B cell (primary cell): ENCODE results near the gene HDHD2.

Experiments used
- EZH2 ChIP-seq: IDR thresholded peaks from 2 replicates; pipeline ENCODE4 v1.6.1; 2012; ENCODE audit warnings: borderline replicate concordance, low read depth, mild to moderate bottlenecking, moderate library complexity, low read length; ENCODE audit not compliant: insufficient read depth, poor library complexity, severe bottlenecking
- TF ChIP-seq, protein P1 (sequence below): fragments of 200-600 bp; IDR thresholded peaks from one replicate; pipeline ENCODE4 v1.8.0; 2022; ENCODE audit warnings: antibody characterized with exemption, mild to moderate bottlenecking

DNA sequence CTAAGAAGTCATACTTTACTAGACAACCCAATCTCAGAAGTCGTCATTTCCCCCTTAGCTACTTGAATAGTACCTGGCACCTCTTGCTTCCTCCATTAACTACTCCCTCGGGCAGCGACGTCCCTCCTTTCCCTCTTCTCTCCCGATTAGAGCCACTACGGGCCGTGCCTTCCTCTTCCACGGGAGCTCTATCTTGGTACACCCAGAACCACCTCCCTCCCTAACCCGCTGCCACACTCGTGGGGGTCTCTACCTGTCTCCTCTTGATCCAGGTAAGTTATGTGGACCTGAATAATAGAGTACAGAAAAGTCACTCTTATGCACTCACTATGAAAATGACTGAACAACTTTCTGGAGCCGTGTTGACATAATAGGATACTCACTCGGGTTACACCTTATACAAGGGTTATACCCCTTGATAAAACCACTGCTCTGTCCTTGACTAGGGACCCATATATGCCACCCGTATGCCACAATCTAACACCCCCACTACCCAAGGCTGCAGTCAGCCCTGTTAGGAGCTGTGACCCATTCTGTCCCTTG lies 595 bp upstream of the HDHD2 start:
- TF ChIP-seq, protein P1, sequence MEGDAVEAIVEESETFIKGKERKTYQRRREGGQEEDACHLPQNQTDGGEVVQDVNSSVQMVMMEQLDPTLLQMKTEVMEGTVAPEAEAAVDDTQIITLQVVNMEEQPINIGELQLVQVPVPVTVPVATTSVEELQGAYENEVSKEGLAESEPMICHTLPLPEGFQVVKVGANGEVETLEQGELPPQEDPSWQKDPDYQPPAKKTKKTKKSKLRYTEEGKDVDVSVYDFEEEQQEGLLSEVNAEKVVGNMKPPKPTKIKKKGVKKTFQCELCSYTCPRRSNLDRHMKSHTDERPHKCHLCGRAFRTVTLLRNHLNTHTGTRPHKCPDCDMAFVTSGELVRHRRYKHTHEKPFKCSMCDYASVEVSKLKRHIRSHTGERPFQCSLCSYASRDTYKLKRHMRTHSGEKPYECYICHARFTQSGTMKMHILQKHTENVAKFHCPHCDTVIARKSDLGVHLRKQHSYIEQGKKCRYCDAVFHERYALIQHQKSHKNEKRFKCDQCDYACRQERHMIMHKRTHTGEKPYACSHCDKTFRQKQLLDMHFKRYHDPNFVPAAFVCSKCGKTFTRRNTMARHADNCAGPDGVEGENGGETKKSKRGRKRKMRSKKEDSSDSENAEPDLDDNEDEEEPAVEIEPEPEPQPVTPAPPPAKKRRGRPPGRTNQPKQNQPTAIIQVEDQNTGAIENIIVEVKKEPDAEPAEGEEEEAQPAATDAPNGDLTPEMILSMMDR: no peak
- TF ChIP-seq EZH2: no peak
